GM12878 (cell line): Measurements from ENCODE around the gene CAVIN2.

Source experiments
- CHD2 ChIP-seq: IDR thresholded peaks from 2 replicates; pipeline ENCODE4 v1.6.1; 2011; ENCODE audit warnings: low read depth, low read length, improper control_type of control experiment, borderline replicate concordance
- TBL1XR1 ChIP-seq: IDR thresholded peaks from 2 replicates; pipeline ENCODE4 v1.6.1; 2012; ENCODE audit warnings: low read depth, low read length, improper control_type of control experiment
- TF ChIP-seq, protein P1 (sequence below), 3 experiments: IDR thresholded peaks in 2 of 3; conservative IDR thresholded peaks in 1 of 3; 2 replicates each; pipeline ENCODE4 v1.5.1; 2011; ENCODE audit warnings: low read depth in 3 of 3, low read length in 3 of 3, mild to moderate bottlenecking in 3 of 3, control low read depth in 2 of 3, moderate library complexity in 2 of 3, inconsistent platforms in 1 of 3, mixed read lengths in 1 of 3; ENCODE audit not compliant: control insufficient read depth in 2 of 3, insufficient read depth in 1 of 3; ENCODE audit errors: extremely low read depth in 1 of 3
- TF ChIP-seq, protein P2 (sequence below): IDR thresholded peaks from 2 replicates; pipeline ENCODE4 v1.6.1; 2011; ENCODE audit warnings: low read depth, mild to moderate bottlenecking, low read length, moderate library complexity, borderline replicate concordance; ENCODE audit errors: extremely low read depth

GRCh38 chr2:191824398-191824797 lies 22.5 kb downstream of the CAVIN2 start:
- no peak for TF ChIP-seq TBL1XR1
- TF ChIP-seq, protein P1, sequence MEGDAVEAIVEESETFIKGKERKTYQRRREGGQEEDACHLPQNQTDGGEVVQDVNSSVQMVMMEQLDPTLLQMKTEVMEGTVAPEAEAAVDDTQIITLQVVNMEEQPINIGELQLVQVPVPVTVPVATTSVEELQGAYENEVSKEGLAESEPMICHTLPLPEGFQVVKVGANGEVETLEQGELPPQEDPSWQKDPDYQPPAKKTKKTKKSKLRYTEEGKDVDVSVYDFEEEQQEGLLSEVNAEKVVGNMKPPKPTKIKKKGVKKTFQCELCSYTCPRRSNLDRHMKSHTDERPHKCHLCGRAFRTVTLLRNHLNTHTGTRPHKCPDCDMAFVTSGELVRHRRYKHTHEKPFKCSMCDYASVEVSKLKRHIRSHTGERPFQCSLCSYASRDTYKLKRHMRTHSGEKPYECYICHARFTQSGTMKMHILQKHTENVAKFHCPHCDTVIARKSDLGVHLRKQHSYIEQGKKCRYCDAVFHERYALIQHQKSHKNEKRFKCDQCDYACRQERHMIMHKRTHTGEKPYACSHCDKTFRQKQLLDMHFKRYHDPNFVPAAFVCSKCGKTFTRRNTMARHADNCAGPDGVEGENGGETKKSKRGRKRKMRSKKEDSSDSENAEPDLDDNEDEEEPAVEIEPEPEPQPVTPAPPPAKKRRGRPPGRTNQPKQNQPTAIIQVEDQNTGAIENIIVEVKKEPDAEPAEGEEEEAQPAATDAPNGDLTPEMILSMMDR (IDR thresholded peaks at IDR 0.05 in 2 of 3, conservative IDR thresholded peaks at IDR 0.05 in 1 of 3; ENCODE audit: control insufficient read depth in 2 of 3, extremely low read depth in 1 of 3, insufficient read depth in 1 of 3, low read depth in 3 of 3, low read length in 3 of 3): no peak
- TF ChIP-seq CHD2: no peak
- TF ChIP-seq, protein P2, sequence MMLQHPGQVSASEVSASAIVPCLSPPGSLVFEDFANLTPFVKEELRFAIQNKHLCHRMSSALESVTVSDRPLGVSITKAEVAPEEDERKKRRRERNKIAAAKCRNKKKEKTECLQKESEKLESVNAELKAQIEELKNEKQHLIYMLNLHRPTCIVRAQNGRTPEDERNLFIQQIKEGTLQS: no peak
